ENCODE measurements around the gene IL26. TPM values are rescaled to one million over a fixed set of nuclear protein-coding genes. Genes with fewer than 3 reads are reported as not detected.

The IL26 gene
- total RNA-seq, 1 donor from 2014 or later = not detected

DNA sequence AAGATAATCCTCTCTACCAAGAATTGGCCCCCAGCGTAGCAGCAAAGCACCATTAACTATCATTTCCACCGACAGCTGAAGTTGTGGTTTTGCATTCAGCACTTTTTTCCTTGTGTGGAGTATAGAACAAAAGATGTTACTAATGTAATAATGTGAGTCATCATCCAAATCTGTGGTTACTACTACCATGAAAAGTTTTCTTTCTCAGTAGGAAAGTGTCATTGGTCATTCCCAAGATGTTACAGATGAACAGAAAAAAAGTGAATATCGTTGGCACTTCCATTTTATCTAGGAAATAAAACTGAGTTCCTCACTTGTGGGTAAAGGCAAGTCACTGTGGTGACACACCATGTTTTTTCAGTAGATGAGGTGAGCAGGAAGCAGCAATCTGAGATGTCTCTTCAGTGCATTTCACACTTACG lies 35.8 kb downstream of the IL26 start:
- no peak overlapping the region for H3K27ac ChIP-seq
- no peaks in the 10 kb centered on the region for H3K36me3 ChIP-seq
- intact Hi-C loops (cut with DNase I) = no loop called here
- no peaks in the 10 kb centered on the region for H3K27me3 ChIP-seq
- no peak for TF ChIP-seq POLR2A (IDR thresholded peaks at IDR 0.05)
- no peak for TF ChIP-seq POLR2AphosphoS5 (IDR thresholded peaks at IDR 0.05; ENCODE audit: insufficient read depth in 1 of 2, low read depth in 1 of 2)
- TF ChIP-seq, protein P1, sequence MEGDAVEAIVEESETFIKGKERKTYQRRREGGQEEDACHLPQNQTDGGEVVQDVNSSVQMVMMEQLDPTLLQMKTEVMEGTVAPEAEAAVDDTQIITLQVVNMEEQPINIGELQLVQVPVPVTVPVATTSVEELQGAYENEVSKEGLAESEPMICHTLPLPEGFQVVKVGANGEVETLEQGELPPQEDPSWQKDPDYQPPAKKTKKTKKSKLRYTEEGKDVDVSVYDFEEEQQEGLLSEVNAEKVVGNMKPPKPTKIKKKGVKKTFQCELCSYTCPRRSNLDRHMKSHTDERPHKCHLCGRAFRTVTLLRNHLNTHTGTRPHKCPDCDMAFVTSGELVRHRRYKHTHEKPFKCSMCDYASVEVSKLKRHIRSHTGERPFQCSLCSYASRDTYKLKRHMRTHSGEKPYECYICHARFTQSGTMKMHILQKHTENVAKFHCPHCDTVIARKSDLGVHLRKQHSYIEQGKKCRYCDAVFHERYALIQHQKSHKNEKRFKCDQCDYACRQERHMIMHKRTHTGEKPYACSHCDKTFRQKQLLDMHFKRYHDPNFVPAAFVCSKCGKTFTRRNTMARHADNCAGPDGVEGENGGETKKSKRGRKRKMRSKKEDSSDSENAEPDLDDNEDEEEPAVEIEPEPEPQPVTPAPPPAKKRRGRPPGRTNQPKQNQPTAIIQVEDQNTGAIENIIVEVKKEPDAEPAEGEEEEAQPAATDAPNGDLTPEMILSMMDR (IDR thresholded peaks at IDR 0.05) = no peak
- no peak overlapping the region for H3K4me3 ChIP-seq
- no peaks in the 10 kb centered on the region for H3K9me3 ChIP-seq
- H3K4me1 ChIP-seq = no peaks in the 10 kb centered on the region
- DNase-seq (ENCODE audit: extremely low spot score in 2 of 2) = no peak

DNA sequence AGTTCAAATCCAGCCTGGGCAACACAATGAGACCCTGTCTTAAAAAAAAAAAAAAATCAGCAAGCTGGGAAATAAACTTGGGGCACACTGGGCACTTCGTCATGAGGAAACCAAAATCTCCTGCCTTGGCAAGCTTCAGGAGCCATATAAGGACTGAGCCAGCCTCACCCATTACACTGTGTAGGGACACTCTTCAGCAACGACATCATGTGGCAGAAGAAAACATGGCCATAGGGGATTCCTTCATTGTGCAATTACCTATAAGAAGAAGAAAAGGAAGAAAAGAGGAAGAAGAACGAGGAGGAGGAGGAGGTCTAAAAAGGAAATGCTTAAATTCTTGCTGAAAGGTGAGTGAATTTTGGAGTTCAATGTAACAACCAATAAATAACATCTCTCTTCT lies 40.0 kb downstream of the IL26 start:
- no peak for DNase-seq (ENCODE audit: extremely low spot score in 2 of 2)
- Histone ChIP-seq H3K27ac (no peak overlapping the region), H3K27me3 (no peaks in the 10 kb centered on the region), H3K4me3 (no peak overlapping the region), H3K4me1 (no peaks in the 10 kb centered on the region), H3K36me3 (no peaks in the 10 kb centered on the region), H3K9me3 (no peaks in the 10 kb centered on the region)
- intact Hi-C loops (cut with DNase I) = no loop called here
- TF ChIP-seq POLR2AphosphoS5 (IDR thresholded peaks at IDR 0.05; ENCODE audit: insufficient read depth in 1 of 2, low read depth in 1 of 2) = no peak
- TF ChIP-seq POLR2A (IDR thresholded peaks at IDR 0.05) = no peak
- TF ChIP-seq, protein P1 (IDR thresholded peaks at IDR 0.05) = no peak

- Histone ChIP-seq H3K27me3 (no peaks in the 10 kb centered on the region), H3K9me3 (no peaks in the 10 kb centered on the region), H3K27ac (no peak overlapping the region), H3K4me1 (no peaks in the 10 kb centered on the region), H3K36me3 (no peaks in the 10 kb centered on the region), H3K4me3 (no peak overlapping the region)
- intact Hi-C loops (cut with DNase I) = no loop called here
- TF ChIP-seq POLR2AphosphoS5 (IDR thresholded peaks at IDR 0.05; ENCODE audit: insufficient read depth in 1 of 2, low read depth in 1 of 2) = no peak
- no peak for TF ChIP-seq POLR2A (IDR thresholded peaks at IDR 0.05)
- TF ChIP-seq, protein P1 (IDR thresholded peaks at IDR 0.05) = no peak
- DNase-seq (ENCODE audit: extremely low spot score in 2 of 2) = no peak
These were observed 44.5 kb downstream of the IL26 start for GRCh38 chr12:68180792-68181744.

DNA sequence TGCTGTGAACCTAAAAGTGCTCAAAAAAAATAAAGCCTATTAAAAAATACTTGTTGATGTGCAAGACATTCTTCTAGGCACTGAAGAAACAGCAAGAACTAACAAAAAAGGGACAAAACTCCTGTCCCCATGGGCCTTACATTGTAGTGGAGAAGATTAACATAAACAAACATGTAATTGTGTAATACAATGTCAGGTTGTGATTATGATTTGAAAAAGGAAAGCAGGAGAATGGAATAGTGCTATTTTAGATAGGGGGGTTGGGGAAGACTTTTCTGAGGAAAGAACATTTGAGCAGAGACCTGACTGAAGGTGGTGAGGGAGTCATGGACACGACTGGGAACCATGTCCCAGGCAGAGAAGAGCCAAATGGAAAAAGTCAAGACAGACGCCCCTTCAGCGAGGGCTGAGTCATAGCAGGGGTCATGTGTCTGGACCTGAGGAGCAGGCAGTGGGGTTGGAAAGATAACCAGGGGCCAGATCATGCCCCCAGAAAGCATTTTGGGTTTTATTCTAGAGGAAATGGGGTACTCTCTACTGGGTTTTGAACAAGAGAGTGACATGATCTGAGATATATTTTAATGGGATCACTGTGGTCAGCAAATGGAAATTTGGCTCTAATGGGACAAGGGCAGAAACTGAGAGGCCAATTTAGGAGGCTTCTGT lies 46.7 kb downstream of the IL26 start:
- H3K27me3 ChIP-seq = no peaks in the 10 kb centered on the region
- H3K36me3 ChIP-seq = no peaks in the 10 kb centered on the region
- TF ChIP-seq POLR2A (IDR thresholded peaks at IDR 0.05) = no peak
- H3K9me3 ChIP-seq = no peaks in the 10 kb centered on the region
- no peak for DNase-seq (ENCODE audit: extremely low spot score in 2 of 2)
- H3K27ac ChIP-seq = no peak overlapping the region
- intact Hi-C loops (cut with DNase I) = no loop called here
- H3K4me1 ChIP-seq = no peaks in the 10 kb centered on the region
- no peak overlapping the region for H3K4me3 ChIP-seq

DNA sequence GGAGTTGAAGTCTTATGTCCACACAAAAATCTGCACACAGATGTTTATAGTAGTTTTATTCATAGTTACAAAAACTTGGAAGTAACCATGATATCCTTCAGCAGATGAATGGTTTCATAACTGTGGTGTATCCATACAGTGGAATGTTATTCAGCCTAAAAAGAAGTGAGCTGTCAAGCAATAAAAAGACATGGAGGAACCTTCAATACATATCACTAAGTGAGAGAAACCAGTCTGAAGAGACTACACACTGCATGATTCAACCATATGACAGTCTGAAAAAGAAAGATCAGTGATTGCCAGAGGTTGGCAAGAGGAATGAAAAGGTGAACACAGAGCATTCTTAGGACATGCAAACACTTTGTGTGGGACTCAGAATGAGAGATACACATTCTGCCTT lies 47.4 kb downstream of the IL26 start:
- H3K9me3 ChIP-seq = no peaks in the 10 kb centered on the region
- H3K4me1 ChIP-seq = no peaks in the 10 kb centered on the region
- no peak for DNase-seq (ENCODE audit: extremely low spot score in 2 of 2)
- H3K27me3 ChIP-seq = no peaks in the 10 kb centered on the region
- H3K27ac ChIP-seq = no peak overlapping the region
- intact Hi-C loops (cut with DNase I) = no loop called here
- no peaks in the 10 kb centered on the region for H3K36me3 ChIP-seq
- H3K4me3 ChIP-seq = no peak overlapping the region
- TF ChIP-seq POLR2AphosphoS5 (IDR thresholded peaks at IDR 0.05; ENCODE audit: insufficient read depth in 1 of 2, low read depth in 1 of 2) (no peak), POLR2A (IDR thresholded peaks at IDR 0.05) (no peak)
- TF ChIP-seq, protein P1 (IDR thresholded peaks at IDR 0.05) = no peak

All from vagina (tissue), 2 donors.